Measurements from ENCODE around the gene PARN.

DNA sequence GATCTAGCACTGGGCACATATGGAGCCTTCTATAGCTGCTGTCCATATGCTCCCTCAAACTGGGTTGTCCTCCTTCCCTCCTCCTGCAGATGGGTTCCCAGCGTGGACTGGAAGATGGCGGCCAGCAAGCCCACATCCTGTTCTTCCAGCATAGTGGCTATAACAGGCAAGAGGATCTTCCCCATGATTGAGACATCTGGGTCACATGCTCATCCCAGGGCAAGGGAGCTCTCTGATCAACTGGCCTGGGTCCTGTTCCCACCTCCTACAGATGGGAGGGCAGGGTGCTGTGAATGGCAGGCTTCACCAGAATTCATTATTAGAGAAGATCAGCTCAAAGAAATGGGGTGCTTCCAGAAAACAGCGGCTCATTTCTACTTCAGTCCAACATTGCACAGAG is 210.2 kb downstream of the PARN start:
- TF ChIP-seq, protein P1, sequence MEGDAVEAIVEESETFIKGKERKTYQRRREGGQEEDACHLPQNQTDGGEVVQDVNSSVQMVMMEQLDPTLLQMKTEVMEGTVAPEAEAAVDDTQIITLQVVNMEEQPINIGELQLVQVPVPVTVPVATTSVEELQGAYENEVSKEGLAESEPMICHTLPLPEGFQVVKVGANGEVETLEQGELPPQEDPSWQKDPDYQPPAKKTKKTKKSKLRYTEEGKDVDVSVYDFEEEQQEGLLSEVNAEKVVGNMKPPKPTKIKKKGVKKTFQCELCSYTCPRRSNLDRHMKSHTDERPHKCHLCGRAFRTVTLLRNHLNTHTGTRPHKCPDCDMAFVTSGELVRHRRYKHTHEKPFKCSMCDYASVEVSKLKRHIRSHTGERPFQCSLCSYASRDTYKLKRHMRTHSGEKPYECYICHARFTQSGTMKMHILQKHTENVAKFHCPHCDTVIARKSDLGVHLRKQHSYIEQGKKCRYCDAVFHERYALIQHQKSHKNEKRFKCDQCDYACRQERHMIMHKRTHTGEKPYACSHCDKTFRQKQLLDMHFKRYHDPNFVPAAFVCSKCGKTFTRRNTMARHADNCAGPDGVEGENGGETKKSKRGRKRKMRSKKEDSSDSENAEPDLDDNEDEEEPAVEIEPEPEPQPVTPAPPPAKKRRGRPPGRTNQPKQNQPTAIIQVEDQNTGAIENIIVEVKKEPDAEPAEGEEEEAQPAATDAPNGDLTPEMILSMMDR (IDR thresholded peaks at IDR 0.05) = no peak
- no peak for TF ChIP-seq POLR2A (IDR thresholded peaks at IDR 0.05)

Measured in thyroid gland (tissue), 4 donors.